DND-41 (cell line): ENCODE measurements around the gene MTMR2.
"Not testable (repeated sequence)": the region's sequence is repeated elsewhere in the genome, so short reads cannot be mapped to it uniquely, and the experiment has no call there.

Experiments
- CTCF ChIP-seq: IDR thresholded peaks from 2 replicates; pipeline ENCODE4 v1.5.1; 2012; ENCODE audit warnings: borderline replicate concordance, low read length, moderate library complexity, mild to moderate bottlenecking; ENCODE audit not compliant: poor library complexity, severe bottlenecking; ENCODE audit errors: extremely low read depth
- EZH2 ChIP-seq: IDR thresholded peaks from 3 replicates; pipeline ENCODE4 v1.6.1; 2012; ENCODE audit warnings: borderline replicate concordance, low read depth, mild to moderate bottlenecking, moderate library complexity, low read length, inconsistent platforms; ENCODE audit not compliant: severe bottlenecking

DNA sequence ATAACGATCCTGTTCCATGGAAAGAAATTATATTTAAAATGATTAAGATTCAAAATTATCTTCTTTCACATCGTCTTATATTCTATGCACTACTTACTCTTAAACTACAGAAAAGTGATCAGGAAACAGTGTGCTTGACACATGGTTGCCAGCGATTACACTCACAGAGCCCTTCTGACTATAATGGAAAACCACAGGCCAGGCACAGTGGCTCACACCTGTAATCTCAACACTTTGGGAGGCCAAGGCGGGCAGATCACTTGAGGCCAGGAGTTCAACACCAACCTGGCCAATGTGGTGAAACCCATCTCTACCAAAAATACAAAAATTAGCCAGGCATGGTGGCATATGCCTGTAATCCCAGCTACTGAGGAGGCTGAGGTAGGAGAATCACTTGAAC is 63.9 kb downstream of the MTMR2 start:
- TF ChIP-seq CTCF, EZH2: not testable (repeated sequence)
